Upper lobe of right lung (tissue), 1 donor: Measurements from ENCODE around the gene SLC17A4. TPM values are rescaled to one million over a fixed set of nuclear protein-coding genes. Genes with fewer than 3 reads are reported as not detected.
"Not testable (repeated sequence)": the region's sequence is repeated elsewhere in the genome, so short reads cannot be mapped to it uniquely, and the experiment has no call there.

Source experiments
- ATAC-seq: fragments of 200-7000 bp; cut with Tn5 transposase; one replicate; pipeline ENCODE4 v1.9.1; 2020; ENCODE audit warnings: mild to moderate bottlenecking, moderate library complexity
- DNase-seq: peaks from one replicate; pipeline ENCODE4 v3.0.0-alpha.2; 2020
- H3K27ac ChIP-seq: fragments of 200-600 bp; one replicate; pipeline ENCODE4 v1.8.0; 2022
- H3K27me3 ChIP-seq: fragments of 200-600 bp; one replicate; pipeline ENCODE4 v1.8.0; 2022; ENCODE audit warnings: mild to moderate bottlenecking
- H3K36me3 ChIP-seq: fragments of 200-600 bp; one replicate; pipeline ENCODE4 v1.8.0; 2022
- H3K4me1 ChIP-seq: fragments of 200-600 bp; one replicate; pipeline ENCODE4 v1.8.0; 2022
- H3K4me3 ChIP-seq: fragments of 200-600 bp; one replicate; pipeline ENCODE4 v1.8.0; 2022; ENCODE audit warnings: mild to moderate bottlenecking
- H3K9me3 ChIP-seq: fragments of 200-600 bp; one replicate; pipeline ENCODE4 v1.8.0; 2022
- CTCF ChIP-seq: fragments of 200-600 bp; IDR thresholded peaks from one replicate; pipeline ENCODE4 v1.8.0; 2022; ENCODE audit warnings: antibody characterized with exemption
- intact Hi-C: fragments of 100-400 bp; cut with DNase I; formaldehyde crosslinking; loops from one replicate; pipeline ENCODE4 v1.11.0; 2022
- total RNA-seq: library from RNA; stranded (reverse); fragmentation: NEBNext Ultra II Directional; extraction: Animal tissue kit (Norgen Biotek cat#: 25700); gene quantifications from one replicate; pipeline ENCODE4 v1.2.1, GENCODE V29; 2021
- donor health status: DM: no; HTN: yes; CAD: no; lungs with severe emphysema.

SLC17A4 gene
- total RNA-seq, 1 donor from 2014 or later, result not detected

- Histone ChIP-seq H3K4me3 (no peak overlapping the region), H3K4me1 (no peaks in the 10 kb centered on the region), H3K36me3 (no peaks in the 10 kb centered on the region), H3K27ac (no peak overlapping the region), H3K27me3 (no peaks in the 10 kb centered on the region), H3K9me3 (no peaks in the 10 kb centered on the region)
- ATAC-seq (no peak), DNase-seq (no peak)
- intact Hi-C loops, result no loop called here
- no peak for TF ChIP-seq CTCF
These were observed 7.6 kb upstream of the SLC17A4 start for GRCh38 chr6:25746968-25747367.

- no peak overlapping the region for H3K27ac ChIP-seq
- no peaks in the 10 kb centered on the region for H3K9me3 ChIP-seq
- H3K4me3 ChIP-seq, result no peak overlapping the region
- no peaks in the 10 kb centered on the region for H3K4me1 ChIP-seq
- no peak for DNase-seq
- no peaks in the 10 kb centered on the region for H3K36me3 ChIP-seq
- no peak for TF ChIP-seq CTCF
- intact Hi-C loops, result no loop called here
- no peak for ATAC-seq
- H3K27me3 ChIP-seq, result no peaks in the 10 kb centered on the region
These were observed 7.1 kb upstream of the SLC17A4 start for GRCh38 chr6:25747477-25747876.

- Histone ChIP-seq H3K27ac (no peak overlapping the region), H3K4me3 (no peak overlapping the region), H3K4me1 (no peaks in the 10 kb centered on the region), H3K36me3 (no peaks in the 10 kb centered on the region), H3K27me3 (no peaks in the 10 kb centered on the region), H3K9me3 (no peaks in the 10 kb centered on the region)
- DNase-seq, result no peak
- no peak for ATAC-seq
- intact Hi-C loops, result no loop called here
- no peak for TF ChIP-seq CTCF
These were observed 6.5 kb upstream of the SLC17A4 start for GRCh38 chr6:25748049-25748448.

- DNase-seq, H3K27me3 ChIP-seq, intact Hi-C loops: not testable (repeated sequence)
These were observed 5.7 kb upstream of the SLC17A4 start for GRCh38 chr6:25748601-25749517.

GRCh38 chr6:25749837-25750236 lies 4.7 kb upstream of the SLC17A4 start:
- no peaks in the 10 kb centered on the region for H3K36me3 ChIP-seq
- no peaks in the 10 kb centered on the region for H3K27me3 ChIP-seq
- ATAC-seq (peak; percentile 49), DNase-seq (no peak)
- TF ChIP-seq CTCF, result no peak
- H3K4me3 ChIP-seq, result no peak overlapping the region
- H3K27ac ChIP-seq, result no peak overlapping the region
- H3K9me3 ChIP-seq, result no peaks in the 10 kb centered on the region
- intact Hi-C loops, result no loop called here
- H3K4me1 ChIP-seq, result no peaks in the 10 kb centered on the region

More at GRCh38 chr6:25748601-25749517, 5.7 kb upstream of the SLC17A4 start:
- not testable (repeated sequence) for H3K4me3 ChIP-seq, H3K9me3 ChIP-seq, H3K4me1 ChIP-seq, ATAC-seq, H3K36me3 ChIP-seq, H3K27ac ChIP-seq

- TF ChIP-seq CTCF, result no peak
- ATAC-seq, result no peak
- intact Hi-C loops, result no loop called here
- no peak overlapping the region for H3K27ac ChIP-seq
- DNase-seq, result no peak
- H3K36me3 ChIP-seq, result no peaks in the 10 kb centered on the region
- H3K9me3 ChIP-seq, result no peaks in the 10 kb centered on the region
- no peaks in the 10 kb centered on the region for H3K27me3 ChIP-seq
- no peaks in the 10 kb centered on the region for H3K4me1 ChIP-seq
- H3K4me3 ChIP-seq, result no peak overlapping the region
These were observed 3.6 kb upstream of the SLC17A4 start for GRCh38 chr6:25750906-25751305.
